MCF 10A (cell line): ENCODE data around the gene PTPRF. TPM values are rescaled to one million over a fixed set of nuclear protein-coding genes. Genes with fewer than 3 reads are reported as not detected.
A peak's percentile ranks its signal among the peaks of the same experiment; 100 is the strongest.

ENCODE experiments used
- BruUV-seq: library from RNA; stranded (reverse); fragments of 400-500 nt; replicated peaks from 2 replicates; lab custom pipeline; 2021; lab: Mats Ljungman, UMichigan
- CTCF ChIA-PET: fragments of 300-600 bp; sonication (Branson Sonifier 250); formaldehyde crosslinking; extraction: SDS; loops from one replicate; lab custom pipeline; 2021; ENCODE audit warnings: antibody characterized with exemption, inconsistent platforms; lab: Yijun Ruan, JAX
- POLR2A ChIA-PET: fragments of 300-600, 350-650 bp; sonication (Branson Sonifier 250); formaldehyde crosslinking; extraction: SDS; loops from one replicate; lab custom pipeline; 2020; ENCODE audit warnings: antibody characterized with exemption, inconsistent platforms; lab: Yijun Ruan, JAX
- DNase-seq: peaks from one replicate; pipeline ENCODE4 v3.0.0-alpha.2; 2018; ENCODE audit not compliant: unreplicated experiment
- H3K27ac Mint-ChIP-seq: one replicate; pipeline ENCODE4 v1.8.0; 2022; ENCODE audit warnings: mild to moderate bottlenecking, low read depth, mixed read lengths; ENCODE audit not compliant: unreplicated experiment
- H3K27me3 Mint-ChIP-seq: one replicate; pipeline ENCODE4 v1.8.0; 2022; ENCODE audit warnings: mixed read lengths; ENCODE audit not compliant: insufficient read depth, unreplicated experiment
- H3K36me3 Mint-ChIP-seq: one replicate; pipeline ENCODE4 v1.8.0; 2022; ENCODE audit warnings: mild to moderate bottlenecking, moderate library complexity, mixed read lengths; ENCODE audit not compliant: insufficient read depth, unreplicated experiment
- H3K4me1 Mint-ChIP-seq: one replicate; pipeline ENCODE4 v1.8.0; 2022; ENCODE audit warnings: mixed read lengths; ENCODE audit not compliant: insufficient read depth, unreplicated experiment
- H3K4me3 Mint-ChIP-seq: one replicate; pipeline ENCODE4 v1.8.0; 2022; ENCODE audit warnings: mild to moderate bottlenecking, moderate library complexity, mixed read lengths; ENCODE audit not compliant: unreplicated experiment
- H3K9me3 Mint-ChIP-seq: one replicate; pipeline ENCODE4 v1.8.0; 2022; ENCODE audit warnings: mixed read lengths; ENCODE audit not compliant: unreplicated experiment
- CTCF ChIP-seq: fragments of 200-600 bp; IDR thresholded peaks from one replicate; pipeline ENCODE4 v1.8.0; 2022; ENCODE audit warnings: antibody characterized with exemption, mild to moderate bottlenecking; ENCODE audit not compliant: unreplicated experiment
- intact Hi-C: fragments of 100-400 bp; cut with micrococcal nuclease; formaldehyde crosslinking; loops from 2 replicates; pipeline ENCODE4 v1.14.1; 2022
- total RNA-seq: library from RNA; stranded (reverse); gene quantifications from 2 replicates; pipeline ENCODE4 v1.2.3, GENCODE V29; 2022

The PTPRF gene
- total RNA-seq, 1 experiment from 2014 or later, result 67.2 TPM

DNA sequence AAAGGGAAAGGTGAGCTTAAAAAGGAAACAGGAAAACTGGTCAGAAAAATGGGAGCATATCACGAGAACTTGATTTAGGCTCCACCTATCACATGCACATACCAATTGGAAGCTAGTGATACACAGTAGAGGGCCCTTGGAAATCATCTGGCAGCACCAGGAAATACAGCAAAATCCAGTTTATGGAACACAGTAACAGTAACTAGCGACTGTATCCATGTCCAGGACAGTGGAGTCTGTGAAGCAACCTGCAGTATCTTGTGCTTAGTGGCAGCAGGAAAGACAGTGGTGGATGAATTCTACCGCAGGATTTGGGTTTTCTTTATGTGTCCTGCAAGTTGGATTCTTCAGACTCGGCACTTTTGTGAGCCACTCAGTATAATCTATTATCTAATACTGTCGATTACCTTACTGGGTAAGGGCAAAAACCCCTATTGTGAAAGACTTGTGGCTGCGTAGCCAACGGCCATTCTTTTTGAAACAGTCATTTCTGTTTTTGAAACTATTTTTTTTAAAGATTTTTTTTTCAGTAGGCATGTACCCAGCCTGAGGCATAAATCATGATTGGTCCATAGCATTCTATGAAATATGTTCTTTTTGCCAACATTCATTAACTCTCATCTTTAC is 117.7 kb downstream of the PTPRF start:
- Mint-ChIP-seq H3K27me3 (no peaks in the 10 kb centered on the region), H3K9me3 (no peaks in the 10 kb centered on the region), H3K4me1 (peaks cover 28% of the 10 kb centered on the region), H3K4me3 (peak overlapping the region; percentile 97), H3K36me3 (peaks cover 9% of the 10 kb centered on the region), H3K27ac (peak overlapping the region; percentile 54)
- ChIA-PET CTCF (no interaction called here), POLR2A (interaction anchor here (0.5 to 4.5 kb wide), 13 partner anchors 8 to 118 kb away, joined by 3 to 50 read pairs (median 5); partner anchors contain the start of genes PTPRF and ST3GAL3)
- no peak for TF ChIP-seq CTCF
- peak; percentile 42 for DNase-seq
- intact Hi-C loops, result no loop called here
- BruUV-seq, result no TSS peak

GRCh38 chr1:43648876-43649477 is 118.3 kb downstream of the PTPRF start:
- Mint-ChIP-seq H3K36me3 (peaks cover 12% of the 10 kb centered on the region), H3K4me1 (peaks cover 31% of the 10 kb centered on the region), H3K9me3 (no peaks in the 10 kb centered on the region), H3K27me3 (no peaks in the 10 kb centered on the region), H3K27ac (peak overlapping the region; percentile 85), H3K4me3 (peak overlapping the region; percentile 97)
- intact Hi-C loops, result no loop called here
- no peak for DNase-seq
- POLR2A ChIA-PET, result interaction anchor here (0.5 to 4.5 kb wide), 27 partner anchors 9 to 298 kb away, joined by 3 to 50 read pairs (median 6); partner anchors contain the start of genes IPO13, PTPRF and ST3GAL3
- no peak for TF ChIP-seq CTCF
- CTCF ChIA-PET, result interaction anchor here (0.7 to 1.4 kb wide), 3 partner anchors 125 to 422 kb away, joined by 3 to 7 read pairs (median 4); no protein-coding TSS in a partner anchor
- BruUV-seq, result no TSS peak

DNA sequence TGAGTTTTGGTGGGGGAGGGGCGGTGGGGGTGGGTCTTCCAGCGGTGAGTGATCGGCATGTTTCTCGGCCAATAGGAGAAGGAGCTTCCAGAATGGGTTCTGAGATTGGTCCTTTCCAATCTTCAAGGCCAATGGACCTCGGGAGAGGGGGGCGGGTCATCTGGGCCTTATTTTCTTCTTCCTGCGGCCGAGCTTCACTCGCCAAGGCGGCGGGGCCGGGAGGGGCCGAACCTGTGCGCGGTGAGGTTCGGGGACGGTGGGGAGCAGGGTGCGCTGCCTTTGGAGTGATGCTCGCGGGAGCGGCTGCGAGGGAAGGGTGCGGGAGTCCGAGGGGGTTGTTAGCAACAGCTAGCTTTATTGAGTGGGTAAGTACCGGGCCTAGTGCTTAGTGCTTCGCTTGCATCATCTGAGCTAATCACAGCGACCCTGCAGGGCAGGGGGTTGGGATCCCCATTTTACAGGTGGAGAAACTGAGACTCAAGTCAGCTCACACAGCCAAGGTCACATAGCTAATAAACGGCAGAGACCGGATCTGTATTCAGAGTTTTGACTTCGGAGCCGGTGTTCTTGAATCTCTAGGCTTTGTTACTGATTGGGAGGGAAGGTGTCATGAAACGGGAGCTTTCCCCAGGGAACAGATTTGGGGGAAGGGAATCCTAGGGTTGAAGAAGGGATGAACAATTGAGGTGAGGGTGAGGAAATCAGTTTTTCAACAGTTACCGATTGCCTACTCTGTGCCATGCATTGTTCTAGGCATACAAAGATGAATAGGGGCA is 119.8 kb downstream of the PTPRF start:
- DNase-seq, result peak; percentile 98
- intact Hi-C loops, result loop anchor here (1.0 to 10.0 kb wide), 5 partner anchors 56 to 423 kb away; partner anchors contain the start of gene ST3GAL3

More for the DNA sequence above, 119.8 kb downstream of the PTPRF start:
- CTCF ChIA-PET, result interaction anchor here (0.5 to 1.4 kb wide), 8 partner anchors 10 to 293 kb away, joined by 3 to 7 read pairs (median 4); no protein-coding TSS in a partner anchor
- no peak for TF ChIP-seq CTCF
- Mint-ChIP-seq H3K36me3 (peaks cover 24% of the 10 kb centered on the region), H3K4me1 (peaks cover 18% of the 10 kb centered on the region), H3K9me3 (no peaks in the 10 kb centered on the region), H3K27me3 (no peaks in the 10 kb centered on the region), H3K27ac (peak overlapping the region; percentile 85), H3K4me3 (peak overlapping the region; percentile 97)
- BruUV-seq, result no TSS peak
- POLR2A ChIA-PET, result interaction anchor here (0.5 to 4.5 kb wide), 56 partner anchors 9 to 1339 kb away, joined by 3 to 50 read pairs (median 4); partner anchors contain the start of genes ATP6V0B, HYI, IPO13 and PTPRF
